Cardiac muscle cell (in vitro differentiated cells and primary cell): ENCODE data around the gene CALCOCO1. TPM values are rescaled to one million over a fixed set of nuclear protein-coding genes. Genes with fewer than 3 reads are reported as not detected.

ENCODE experiments used
- DNase-seq, 2 donors: peaks; one replicate each; pipeline versions ENCODE4 v3.0.0 to v3.0.0-alpha.2; 2010 to 2017; ENCODE audit warnings: low read depth in 1 of 2, low spot score in 1 of 2
- H3K27ac ChIP-seq: fragments of 200-600 bp; sonication (generic); 2 replicates; pipeline ENCODE4 v1.5.1; 2016
- H3K27me3 ChIP-seq: fragments of 200-600 bp; sonication (generic); 2 replicates; pipeline ENCODE4 v1.6.0; 2016; ENCODE audit warnings: control low read depth
- H3K36me3 ChIP-seq: fragments of 200-600 bp; sonication (generic); 2 replicates; pipeline ENCODE4 v1.5.1; 2016; ENCODE audit warnings: control low read depth
- H3K4me1 ChIP-seq: fragments of 200-600 bp; sonication (generic); 2 replicates; pipeline ENCODE4 v1.8.1; 2017; ENCODE audit warnings: low read depth, mild to moderate bottlenecking, mixed run types
- H3K4me3 ChIP-seq: fragments of 200-600 bp; sonication (generic); 2 replicates; pipeline ENCODE4 v1.5.1; 2016; ENCODE audit warnings: mild to moderate bottlenecking
- H3K9me3 ChIP-seq: fragments of 200-600 bp; sonication (generic); 2 replicates; pipeline ENCODE4 v1.5.1; 2017; ENCODE audit warnings: low read depth, mild to moderate bottlenecking, control low read depth
- polyA plus RNA-seq: library from polyadenylated mRNA; unstranded; fragments of >200 nt; fragmentation: Nextera tagmentation; extraction: Ambion mirVana; gene quantifications from 2 replicates; pipeline ENCODE4 v1.2.1, GENCODE V29; 2016
- total RNA-seq: library from RNA; depleted of rRNA; stranded (reverse); fragments of >200 nt; gene quantifications from 2 replicates; pipeline ENCODE4 v1.2.3, GENCODE V29; 2016
- TF ChIP-seq, protein P1 (sequence below): IDR thresholded peaks from 2 replicates; pipeline ENCODE4 v1.5.1; 2012; ENCODE audit warnings: low read depth, mild to moderate bottlenecking, low read length

The CALCOCO1 gene
- total and polyA plus RNA-seq, 2 experiments from 2014 or later: 128 to 187 TPM

DNA sequence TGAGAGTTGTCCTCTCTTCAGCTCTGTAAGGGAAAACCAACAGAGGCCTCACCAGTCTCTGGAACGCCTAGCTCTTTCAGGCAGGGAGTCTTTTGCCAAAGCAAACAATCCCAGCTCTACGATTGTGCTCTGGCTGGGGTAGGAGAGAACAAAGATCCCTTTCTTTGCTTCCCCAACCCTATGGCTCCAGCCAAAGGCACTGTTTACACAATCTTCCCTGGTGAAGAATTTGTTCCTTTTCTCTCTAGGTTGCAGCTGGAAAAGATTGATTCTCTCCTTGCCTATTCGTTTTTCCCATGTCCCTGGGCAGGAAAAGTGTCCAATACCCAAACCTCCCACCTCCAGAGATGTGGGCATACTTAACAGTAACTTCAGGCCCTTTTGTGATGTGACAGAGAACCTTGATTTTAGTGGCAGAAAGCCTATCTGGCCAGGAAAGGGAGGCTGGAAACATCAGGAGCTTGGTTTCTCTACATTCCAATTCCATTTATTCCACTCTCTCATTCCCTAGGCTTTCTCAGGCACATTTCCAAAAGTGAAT lies 68.2 kb downstream of the CALCOCO1 start:
- Histone ChIP-seq H3K27me3 (no peaks in the 10 kb centered on the region), H3K4me1 (peaks cover 16% of the 10 kb centered on the region), H3K4me3 (no peak overlapping the region), H3K36me3 (no peaks in the 10 kb centered on the region), H3K27ac (peak overlapping the region; percentile 67), H3K9me3 (no peaks in the 10 kb centered on the region)
- TF ChIP-seq, protein P1, sequence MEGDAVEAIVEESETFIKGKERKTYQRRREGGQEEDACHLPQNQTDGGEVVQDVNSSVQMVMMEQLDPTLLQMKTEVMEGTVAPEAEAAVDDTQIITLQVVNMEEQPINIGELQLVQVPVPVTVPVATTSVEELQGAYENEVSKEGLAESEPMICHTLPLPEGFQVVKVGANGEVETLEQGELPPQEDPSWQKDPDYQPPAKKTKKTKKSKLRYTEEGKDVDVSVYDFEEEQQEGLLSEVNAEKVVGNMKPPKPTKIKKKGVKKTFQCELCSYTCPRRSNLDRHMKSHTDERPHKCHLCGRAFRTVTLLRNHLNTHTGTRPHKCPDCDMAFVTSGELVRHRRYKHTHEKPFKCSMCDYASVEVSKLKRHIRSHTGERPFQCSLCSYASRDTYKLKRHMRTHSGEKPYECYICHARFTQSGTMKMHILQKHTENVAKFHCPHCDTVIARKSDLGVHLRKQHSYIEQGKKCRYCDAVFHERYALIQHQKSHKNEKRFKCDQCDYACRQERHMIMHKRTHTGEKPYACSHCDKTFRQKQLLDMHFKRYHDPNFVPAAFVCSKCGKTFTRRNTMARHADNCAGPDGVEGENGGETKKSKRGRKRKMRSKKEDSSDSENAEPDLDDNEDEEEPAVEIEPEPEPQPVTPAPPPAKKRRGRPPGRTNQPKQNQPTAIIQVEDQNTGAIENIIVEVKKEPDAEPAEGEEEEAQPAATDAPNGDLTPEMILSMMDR: no peak
- peak in 1 of 2 donors; percentile 96 for DNase-seq

Other genes starting within 250 kb of the CALCOCO1 start
- gene MAP3K12, start 228.0 kb downstream of the CALCOCO1 start, total RNA-seq: 18.5 and 26.1 TPM in 2 replicates
- 15.1 and 17.6 TPM in 2 replicates for gene MAP3K12, start 228.0 kb downstream of the CALCOCO1 start, polyA plus RNA-seq
- 58.3 and 68.1 TPM in 2 replicates for gene TARBP2, start 226.2 kb downstream of the CALCOCO1 start, total RNA-seq
- 69.2 and 79.8 TPM in 2 replicates for gene TARBP2, start 226.2 kb downstream of the CALCOCO1 start, polyA plus RNA-seq
- gene NPFF, start 220.0 kb downstream of the CALCOCO1 start, total RNA-seq: not detected in 2 replicates
- gene NPFF, start 220.0 kb downstream of the CALCOCO1 start, polyA plus RNA-seq: not detected in 2 replicates
- gene ATF7, start 101.1 kb downstream of the CALCOCO1 start, total RNA-seq: 8.7 and 9.1 TPM in 2 replicates
- gene ATF7, start 101.1 kb downstream of the CALCOCO1 start, polyA plus RNA-seq: 13.8 and 17.8 TPM in 2 replicates
- gene ATP5MC2, start 51.4 kb downstream of the CALCOCO1 start, total RNA-seq: 703 and 923 TPM in 2 replicates
- gene ATP5MC2, start 51.4 kb downstream of the CALCOCO1 start, polyA plus RNA-seq: 703 and 802 TPM in 2 replicates
- gene CISTR, start 24.5 kb upstream of the CALCOCO1 start, total RNA-seq: not detected in 2 replicates
- 0.34 and 0.55 TPM in 2 replicates for gene CISTR, start 24.5 kb upstream of the CALCOCO1 start, polyA plus RNA-seq
- not detected in 2 replicates for gene HOXC13, start 211.4 kb upstream of the CALCOCO1 start, total RNA-seq
- gene HOXC13, start 211.4 kb upstream of the CALCOCO1 start, polyA plus RNA-seq: not detected in 2 replicates
- not detected in 2 replicates for gene HOXC12, start 227.5 kb upstream of the CALCOCO1 start, total RNA-seq
- gene HOXC12, start 227.5 kb upstream of the CALCOCO1 start, polyA plus RNA-seq: not detected in 2 replicates
- gene HOXC11, start 245.7 kb upstream of the CALCOCO1 start, total RNA-seq: not detected in 2 replicates
- gene HOXC11, start 245.7 kb upstream of the CALCOCO1 start, polyA plus RNA-seq: not detected in 2 replicates
- not detected in 2 replicates for gene HOTAIR, start 247.5 kb upstream of the CALCOCO1 start, total RNA-seq
- not detected in 2 replicates for gene HOTAIR, start 247.5 kb upstream of the CALCOCO1 start, polyA plus RNA-seq